Left lung (tissue), 10 donors: ENCODE data around the gene PBX1. TPM values are rescaled to one million over a fixed set of nuclear protein-coding genes. Genes with fewer than 3 reads are reported as not detected.

Experiments used
- ATAC-seq: fragments of 200-7000 bp; cut with Tn5 transposase; one replicate; pipeline ENCODE4 v1.9.1; 2020; ENCODE audit warnings: moderate library complexity
- DNase-seq, 4 donors: peaks; one replicate each; pipeline ENCODE4 v3.0.0-alpha.2; 2013 to 2020
- H3K27ac ChIP-seq, 2 donors: fragments of 200-600 bp; sonication (generic) in 1 of 2; one replicate each; pipeline versions ENCODE4 v1.5.0 to v1.8.0; 2020 to 2021
- H3K27me3 ChIP-seq, 2 donors: fragments of 200-600 bp; sonication (generic) in 1 of 2; one replicate each; pipeline versions ENCODE4 v1.5.0 to v1.8.0; 2020 to 2021
- H3K36me3 ChIP-seq, 2 donors: fragments of 200-600 bp; sonication (generic) in 1 of 2; one replicate each; pipeline versions ENCODE4 v1.5.0 to v1.8.0; 2020 to 2021
- H3K4me1 ChIP-seq, 2 donors: fragments of 200-600 bp; one replicate each; pipeline ENCODE4 v1.8.0; 2021
- H3K4me3 ChIP-seq, 2 donors: fragments of 200-600 bp; sonication (generic) in 1 of 2; one replicate each; pipeline versions ENCODE4 v1.5.0 to v1.8.0; 2020 to 2021; ENCODE audit warnings: mild to moderate bottlenecking in 1 of 2
- H3K9me3 ChIP-seq, 2 donors: fragments of 200-600 bp; sonication (generic) in 1 of 2; one replicate each; pipeline versions ENCODE4 v1.5.0 to v1.8.0; 2020 to 2021
- CTCF ChIP-seq, 2 donors: fragments of 200-600 bp; sonication (generic) in 1 of 2; IDR thresholded peaks; one replicate each; pipeline versions ENCODE4 v1.5.0 to v1.8.0; 2021; ENCODE audit warnings: antibody characterized with exemption in 2 of 2
- intact Hi-C, 2 donors: fragments of 100-400 bp; cut with DNase I; formaldehyde crosslinking; loops; one replicate each; pipeline versions ENCODE4 v1.11.2 to v1.14.2; 2022
- polyA plus RNA-seq, 6 donors: library from polyadenylated mRNA; unstranded; fragments of 120-200 nt; gene quantifications; one replicate each; pipeline ENCODE4 v1.2.1, GENCODE V29; 2013; ENCODE audit not compliant: insufficient read length in 6 of 6
- total RNA-seq, 2 donors: library from RNA; stranded (reverse); fragmentation: NEBNext Ultra II Directional; extraction: Animal tissue kit (Norgen Biotek cat#: 25700); gene quantifications; one replicate each; pipeline ENCODE4 v1.2.1, GENCODE V29; 2021
- donor health status: DM: no; HTN: yes; CAD: no.
- donor health status: DM: no; HTN: no; CAD: no.

The PBX1 gene
- total and polyA plus RNA-seq, 8 donors = 44.5 to 133 (median 127) TPM

- no peak for TF ChIP-seq CTCF (IDR thresholded peaks at IDR 0.05)
- no peak for ATAC-seq
These were observed 321.7 kb downstream of the PBX1 start for GRCh38 chr1:164880644-164881043.

GRCh38 chr1:164885311-164885710, 326.3 kb downstream of the PBX1 start:
- Histone ChIP-seq H3K9me3 (no peaks in the 10 kb centered on the region), H3K27me3 (no peaks in the 10 kb centered on the region), H3K27ac (no peak overlapping the region), H3K4me3 (no peak overlapping the region), H3K36me3 (no peaks in the 10 kb centered on the region), H3K4me1 (no peaks in the 10 kb centered on the region)
- TF ChIP-seq CTCF (IDR thresholded peaks at IDR 0.05) = no peak
- DNase-seq (no peak), ATAC-seq (no peak)
- intact Hi-C loops = no loop called here

More at GRCh38 chr1:164880644-164881043, 321.7 kb downstream of the PBX1 start:
- intact Hi-C loops = no loop called here
- no peak overlapping the region for H3K27ac ChIP-seq
- H3K27me3 ChIP-seq = no peaks in the 10 kb centered on the region
- no peaks in the 10 kb centered on the region for H3K9me3 ChIP-seq
- H3K4me1 ChIP-seq = no peaks in the 10 kb centered on the region
- no peak overlapping the region for H3K4me3 ChIP-seq
- no peaks in the 10 kb centered on the region for H3K36me3 ChIP-seq
- no peak for DNase-seq

- Histone ChIP-seq H3K4me1 (no peaks in the 10 kb centered on the region), H3K36me3 (no peaks in the 10 kb centered on the region), H3K27ac (no peak overlapping the region), H3K9me3 (no peaks in the 10 kb centered on the region), H3K4me3 (no peak overlapping the region), H3K27me3 (no peaks in the 10 kb centered on the region)
- DNase-seq (no peak), ATAC-seq (no peak)
- intact Hi-C loops = no loop called here
- TF ChIP-seq CTCF (IDR thresholded peaks at IDR 0.05) = no peak
These were observed 327.1 kb downstream of the PBX1 start for GRCh38 chr1:164886101-164886500.

- Histone ChIP-seq H3K4me3 (no peak overlapping the region), H3K4me1 (no peaks in the 10 kb centered on the region), H3K27ac (no peak overlapping the region), H3K9me3 (no peaks in the 10 kb centered on the region), H3K27me3 (no peaks in the 10 kb centered on the region), H3K36me3 (no peaks in the 10 kb centered on the region)
- no peak for ATAC-seq
- TF ChIP-seq CTCF (IDR thresholded peaks at IDR 0.05) = no peak
- intact Hi-C loops = no loop called here
- no peak for DNase-seq
These were observed 332.6 kb downstream of the PBX1 start for GRCh38 chr1:164891615-164892014.

GRCh38 chr1:164895026-164895912, 336.3 kb downstream of the PBX1 start:
- no peak for TF ChIP-seq CTCF (IDR thresholded peaks at IDR 0.05)

More at GRCh38 chr1:164895026-164895912, 336.3 kb downstream of the PBX1 start:
- Histone ChIP-seq H3K4me3 (no peak overlapping the region), H3K27ac (no peak overlapping the region), H3K4me1 (no peaks in the 10 kb centered on the region), H3K27me3 (no peaks in the 10 kb centered on the region), H3K36me3 (no peaks in the 10 kb centered on the region), H3K9me3 (peaks cover 0 to 4% of the 10 kb centered on the region in 2 donors)
- intact Hi-C loops = no loop called here
- DNase-seq (no peak), ATAC-seq (no peak)
